ENCODE measurements around the gene LMO3.
"Not testable (repeated sequence)": the region's sequence is repeated elsewhere in the genome, so short reads cannot be mapped to it uniquely, and the experiment has no call there.

Gene LMO3

GRCh38 chr12:16545836-16546235 is 60.1 kb downstream of the LMO3 start:
- no peak for DNase-seq (ENCODE audit: low read depth in 2 of 2)

GRCh38 chr12:16542586-16542985 is 63.4 kb downstream of the LMO3 start:
- DNase-seq (ENCODE audit: low read depth in 2 of 2) = no peak

DNA sequence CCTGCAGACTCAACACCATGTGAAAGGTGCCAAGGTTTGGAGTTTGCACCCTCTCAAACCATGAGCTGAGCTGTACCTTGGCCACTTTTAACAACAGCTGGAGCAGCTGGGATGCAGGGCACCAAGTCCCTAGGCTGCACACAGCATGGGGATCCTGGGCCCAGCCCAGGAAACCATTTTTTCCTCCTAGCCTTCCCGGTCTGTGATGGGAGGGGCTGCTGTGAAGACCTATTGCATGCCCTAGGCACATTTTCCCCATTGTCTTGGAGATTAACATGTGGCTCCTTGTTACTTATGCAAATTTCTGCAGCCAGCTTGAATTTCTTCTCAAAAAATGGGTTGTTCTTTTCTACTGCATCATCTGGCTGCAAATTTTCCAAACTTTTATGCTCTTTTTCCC is 68.3 kb downstream of the LMO3 start:
- DNase-seq (ENCODE audit: low read depth in 2 of 2) = not testable (repeated sequence)

GRCh38 chr12:16531621-16532020 is 74.3 kb downstream of the LMO3 start:
- DNase-seq (ENCODE audit: low read depth in 2 of 2) = no peak

DNA sequence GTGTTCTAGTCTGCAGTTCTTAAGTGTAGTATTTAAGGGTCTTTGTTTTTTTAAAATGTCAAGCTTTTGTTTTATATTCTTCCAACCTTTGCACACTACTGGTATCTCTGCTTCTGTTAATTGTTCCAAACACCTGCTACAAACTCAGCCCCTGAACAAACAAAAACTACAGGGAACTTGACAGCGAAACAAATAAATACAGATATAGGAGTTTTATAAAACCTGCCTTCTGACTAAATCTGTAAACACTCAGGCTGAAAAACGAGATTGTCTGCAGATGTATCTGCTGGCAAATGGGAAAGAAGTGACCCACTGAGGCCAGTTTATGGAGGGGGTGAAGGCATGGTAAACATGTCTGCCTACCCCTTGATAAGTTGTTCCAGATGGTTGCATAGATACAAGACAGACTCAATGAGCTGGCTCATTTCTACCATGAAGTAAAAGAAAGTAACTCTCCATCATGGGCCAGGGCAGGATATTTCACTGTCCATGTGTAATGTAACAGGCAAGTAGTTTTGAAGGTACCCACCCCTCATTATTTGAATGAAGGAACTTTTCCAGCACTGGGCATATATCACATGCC is 75.6 kb downstream of the LMO3 start:
- DNase-seq (ENCODE audit: low read depth in 2 of 2) = no peak

GRCh38 chr12:16526693-16527092 is 79.3 kb downstream of the LMO3 start:
- DNase-seq (ENCODE audit: low read depth in 2 of 2) = no peak

- no peak for DNase-seq (ENCODE audit: low read depth in 2 of 2)
Measured at GRCh38 chr12:16524378-16524777, 81.6 kb downstream of the LMO3 start.

DNA sequence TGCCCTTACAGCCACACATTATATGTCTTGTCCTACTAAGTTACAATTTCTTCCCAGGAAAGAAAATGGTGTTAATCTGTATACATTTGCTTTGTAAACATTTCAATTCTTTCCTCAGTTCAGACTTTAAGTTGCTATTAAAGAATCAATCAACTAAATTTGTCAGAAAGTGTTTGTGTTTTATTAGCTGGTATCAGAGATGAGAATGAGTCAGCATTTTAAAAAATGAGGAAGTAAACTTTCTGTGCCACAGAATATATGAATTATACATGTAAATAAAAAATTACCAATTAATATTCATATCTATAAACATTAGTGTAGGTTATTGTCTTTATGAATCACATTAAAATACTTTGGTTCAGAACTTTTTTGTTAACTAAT is 82.0 kb downstream of the LMO3 start:
- DNase-seq (ENCODE audit: low read depth in 2 of 2) = no peak

GRCh38 chr12:16523284-16523950 is 82.5 kb downstream of the LMO3 start:
- DNase-seq (ENCODE audit: low read depth in 2 of 2) = no peak

DNA sequence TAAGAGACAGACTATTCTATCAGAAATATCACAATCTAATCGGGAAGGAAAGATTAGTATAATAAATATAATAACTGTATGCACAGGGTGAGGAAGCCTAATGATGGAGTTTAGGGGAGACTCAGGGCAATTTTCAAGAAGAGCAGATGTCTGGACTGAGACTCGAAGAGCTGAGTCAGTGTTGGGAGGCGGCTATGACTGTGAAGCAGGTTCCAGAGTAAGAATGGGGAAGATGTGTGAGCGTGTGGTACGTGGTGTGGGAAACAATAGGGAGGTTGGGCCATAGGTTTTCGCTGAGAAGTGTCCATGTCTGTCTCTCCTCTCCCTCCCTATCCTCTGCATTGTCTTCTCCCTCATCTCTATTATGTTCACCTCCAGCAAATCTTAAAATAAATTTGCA is 85.6 kb downstream of the LMO3 start:
- DNase-seq (ENCODE audit: low read depth in 2 of 2) = no peak

GRCh38 chr12:16515666-16516065 is 90.3 kb downstream of the LMO3 start:
- DNase-seq (ENCODE audit: low read depth in 2 of 2) = no peak

DNA sequence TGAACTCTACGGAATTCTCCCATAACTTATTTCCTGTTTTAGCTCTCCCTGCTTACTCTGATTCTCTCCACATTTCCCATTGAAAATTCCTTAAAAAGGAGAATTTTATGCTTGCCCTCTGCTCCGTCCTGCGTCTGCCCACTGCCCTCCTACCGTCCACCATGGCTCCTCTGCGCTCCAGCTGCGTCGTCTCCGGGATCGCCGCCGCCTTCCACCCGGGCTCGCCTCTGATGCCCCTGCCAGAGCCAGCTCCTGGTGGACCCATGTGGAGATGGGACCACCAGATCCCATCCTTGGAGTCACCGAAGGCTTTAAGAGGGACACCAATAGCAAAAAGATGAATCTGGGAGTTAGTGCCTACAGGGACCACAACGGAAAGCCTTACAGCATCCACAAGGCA is 92.7 kb downstream of the LMO3 start:
- no peak for DNase-seq (ENCODE audit: low read depth in 2 of 2)

- DNase-seq (ENCODE audit: low read depth in 2 of 2) = no peak
Measured at GRCh38 chr12:16509411-16509810, 96.6 kb downstream of the LMO3 start.

- DNase-seq (ENCODE audit: low read depth in 2 of 2) = no peak
Measured at GRCh38 chr12:16506394-16506793, 99.6 kb downstream of the LMO3 start.

DNA sequence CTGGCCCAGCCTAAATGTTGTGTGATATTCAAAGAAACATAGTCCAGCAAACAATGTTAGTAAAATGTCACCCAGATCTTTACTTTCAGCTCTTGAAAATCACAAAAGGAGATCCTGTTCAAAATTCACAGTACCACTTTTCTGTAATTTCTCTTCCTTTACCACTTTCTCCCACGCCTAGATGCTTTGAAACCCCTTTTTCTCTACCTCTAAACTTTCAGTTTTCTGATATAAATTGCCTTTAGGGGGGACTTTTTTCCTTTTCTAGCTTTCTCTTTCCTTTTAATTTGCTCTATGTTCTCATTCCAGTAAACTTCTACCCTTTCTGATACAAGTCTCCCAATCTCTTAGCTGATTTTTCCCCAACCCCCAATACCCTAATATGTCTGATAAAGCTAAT is 101.8 kb downstream of the LMO3 start:
- no peak for DNase-seq (ENCODE audit: low read depth in 2 of 2)

GRCh38 chr12:16499611-16500010 is 106.4 kb downstream of the LMO3 start:
- DNase-seq (ENCODE audit: low read depth in 2 of 2) = no peak

Measured in activated CD4-positive, alpha-beta T cell treated with anti-CD3 and anti-CD28 coated beads for 24 hours (primary cell).